Spleen (tissue), 11 donors: ENCODE data around the gene CCNY. TPM values are rescaled to one million over a fixed set of nuclear protein-coding genes. Genes with fewer than 3 reads are reported as not detected.

Experiments used
- DNase-seq: peaks from one replicate; pipeline ENCODE4 v3.0.0-alpha.2; 2020
- H3K27ac ChIP-seq, 8 donors: fragments of 200-600 bp; sonication (generic) in 7 of 8; 1 replicate in 4 of 8; 2 replicates in 4 of 8; pipeline versions ENCODE4 v1.5.0 to v1.8.0; 2016 to 2021; ENCODE audit warnings: inconsistent platforms in 4 of 8, mild to moderate bottlenecking in 4 of 8, moderate library complexity in 1 of 8
- H3K27me3 ChIP-seq, 7 donors: fragments of 200-600 bp; sonication (generic) in 6 of 7; replicated peaks in 1 of 7; 1 replicate in 4 of 7; 2 replicates in 3 of 7; pipeline versions ENCODE4 v1.5.0 to v1.8.0; 2016 to 2021; ENCODE audit warnings: inconsistent platforms in 3 of 7, mild to moderate bottlenecking in 1 of 7
- H3K36me3 ChIP-seq, 6 donors: fragments of 200-600 bp; sonication (generic) in 5 of 6; 1 replicate in 4 of 6; 2 replicates in 2 of 6; pipeline versions ENCODE4 v1.5.0 to v1.8.0; 2016 to 2021; ENCODE audit warnings: inconsistent platforms in 2 of 6
- H3K4me1 ChIP-seq, 6 donors: fragments of 200-600 bp; sonication (generic) in 5 of 6; 1 replicate in 3 of 6; 2 replicates in 3 of 6; pipeline versions ENCODE4 v1.5.0 to v1.8.0; 2016 to 2021; ENCODE audit warnings: inconsistent platforms in 3 of 6
- H3K4me3 ChIP-seq, 8 donors: fragments of 200-600 bp; sonication (generic) in 7 of 8; 1 replicate in 4 of 8; 2 replicates in 4 of 8; pipeline versions ENCODE4 v1.5.0 to v1.8.0; 2016 to 2021; ENCODE audit warnings: inconsistent platforms in 4 of 8, mild to moderate bottlenecking in 4 of 8, moderate library complexity in 2 of 8
- H3K9me3 ChIP-seq, 8 donors: fragments of 200-600 bp; sonication (generic) in 7 of 8; 1 replicate in 4 of 8; 2 replicates in 4 of 8; pipeline versions ENCODE4 v1.5.0 to v1.8.0; 2016 to 2021; ENCODE audit warnings: inconsistent platforms in 4 of 8
- CTCF ChIP-seq, 11 experiments: fragments of 200-600 bp in 7 of 11; fragments of 450-650 bp in 4 of 11; sonication (generic) in 4 of 11; IDR thresholded peaks in 8 of 11; conservative IDR thresholded peaks in 3 of 11; 1 replicate in 7 of 11; 2 replicates in 4 of 11; pipeline versions ENCODE4 v1.4.0 to v1.8.0; 2016 to 2021; ENCODE audit warnings: antibody characterized with exemption in 11 of 11, inconsistent platforms in 4 of 11, mild to moderate bottlenecking in 1 of 11
- POLR2A ChIP-seq, 3 donors: fragments of 450-650 bp; IDR thresholded peaks; one replicate each; pipeline ENCODE4 v1.5.1; 2017; ENCODE audit warnings: antibody characterized with exemption in 3 of 3, mild to moderate bottlenecking in 1 of 3
- POLR2AphosphoS5 ChIP-seq, 3 donors: sonication (generic); formaldehyde crosslinking; IDR thresholded peaks; one replicate each; pipeline ENCODE4 v1.5.1; 2017; ENCODE audit warnings: antibody characterized with exemption in 3 of 3
- WGBS, 5 donors: extraction: QIAGEN DNeasy Blood & Tissue Kit in 3 of 5; methylation state at CpG; one replicate each; pipeline versions ENCODE4 v1.1.5 to v1.1.7; 2013 to 2018; 5-methylcytosine and 5-hydroxymethylcytosine counted together
- intact Hi-C: fragments of 100-400 bp; cut with DNase I; formaldehyde crosslinking; loops from one replicate; pipeline ENCODE4 v1.15.0; 2023; ENCODE audit warnings: low total_unique reads
- polyA plus RNA-seq, 3 donors: library from polyadenylated mRNA; stranded (reverse); fragments of 200-250 nt; gene quantifications; one replicate each; pipeline ENCODE4 v1.2.1, GENCODE V29; 2013
- total RNA-seq, 7 donors: library from RNA; depleted of rRNA in 3 of 7; stranded (reverse); fragments of >200 nt in 3 of 7; fragmentation: NEBNext Ultra II Directional in 4 of 7; extraction: Animal tissue kit (Norgen Biotek cat#: 25700) in 4 of 7; gene quantifications; one replicate each; pipeline versions ENCODE4 v1.1.0 to v1.2.1, GENCODE V29; 2016 to 2021
- donor health status: healthy with polysubstance abuse.
- donor health status: DM: no; HTN: no; CAD: no; lungs with moderate emphysema.
- donor health status: DM: no; HTN: no; CAD: no.
- donor health status: Bipolar disorder and iron deficiency.
- donor health status: healthy.
- donor health status: DM: no; HTN: no; CAD: no.
- donor health status: DM: yes; HTN: yes; CAD: no.

Gene CCNY
- total and polyA plus RNA-seq, 10 donors, result 21.1 to 83.1 (median 52.1) TPM

- TF ChIP-seq POLR2AphosphoS5 (IDR thresholded peaks at IDR 0.05) (peak in 2 of 3 donors; percentile 23 to 57), POLR2A (IDR thresholded peaks at IDR 0.05) (no peak)
- H3K4me3 ChIP-seq, result peak overlapping the region; percentile 85 to 98 (median 92)
- peaks cover 0 to under 1% (median 0%) of the 10 kb centered on the region in 6 donors for H3K36me3 ChIP-seq
- H3K27me3 ChIP-seq, result no peaks in the 10 kb centered on the region
- WGBS, 5 donors, result 1 to 3% (median 1%) methylated on average over 34 to 88 of the region's 88 CpGs
- no peaks in the 10 kb centered on the region for H3K9me3 ChIP-seq
- peaks cover 34 to 91% (median 75%) of the 10 kb centered on the region in 6 donors for H3K4me1 ChIP-seq
- peak overlapping the region in 7 of 8 donors; percentile 51 to 93 (median 82) for H3K27ac ChIP-seq
- intact Hi-C loops, result no loop called here
- peak; percentile 91 for DNase-seq
Measured at GRCh38 chr10:35336921-35337823, 863 bp downstream of the CCNY start.

- 47 to 74% (median 67%) methylated on average over 2 of the region's 2 CpGs for WGBS, 5 donors
- intact Hi-C loops, result no loop called here
- H3K9me3 ChIP-seq, result no peaks in the 10 kb centered on the region
- H3K27ac ChIP-seq, result no peak overlapping the region
- H3K4me3 ChIP-seq, result no peak overlapping the region
- DNase-seq, result no peak
- no peaks in the 10 kb centered on the region for H3K27me3 ChIP-seq
- H3K4me1 ChIP-seq, result peaks cover 27 to 83% (median 65%) of the 10 kb centered on the region in 6 donors
- peaks cover 0 to 6% (median 0%) of the 10 kb centered on the region in 6 donors for H3K36me3 ChIP-seq
- TF ChIP-seq POLR2A (IDR thresholded peaks at IDR 0.05) (no peak), POLR2AphosphoS5 (IDR thresholded peaks at IDR 0.05) (no peak), CTCF (IDR thresholded peaks at IDR 0.05 in 8 of 11, conservative IDR thresholded peaks at IDR 0.05 in 3 of 11) (no peak)
Measured at GRCh38 chr10:35339942-35340341, 3.6 kb downstream of the CCNY start.

GRCh38 chr10:35340975-35341374, 4.7 kb downstream of the CCNY start:
- Histone ChIP-seq H3K36me3 (peaks cover 0 to 6% (median 0%) of the 10 kb centered on the region in 6 donors), H3K4me1 (peaks cover 21 to 83% (median 65%) of the 10 kb centered on the region in 6 donors), H3K4me3 (no peak overlapping the region), H3K27ac (peak overlapping the region in 5 of 8 donors; percentile 4 to 57 (median 42)), H3K27me3 (no peaks in the 10 kb centered on the region), H3K9me3 (no peaks in the 10 kb centered on the region)
- no peak for DNase-seq
- intact Hi-C loops, result no loop called here
- TF ChIP-seq CTCF (IDR thresholded peaks at IDR 0.05 in 8 of 11, conservative IDR thresholded peaks at IDR 0.05 in 3 of 11) (no peak), POLR2A (IDR thresholded peaks at IDR 0.05) (no peak), POLR2AphosphoS5 (IDR thresholded peaks at IDR 0.05) (no peak)
- 24 to 40% (median 28%) methylated on average over 6 of the region's 6 CpGs for WGBS, 5 donors

GRCh38 chr10:35341521-35341920, 5.2 kb downstream of the CCNY start:
- H3K9me3 ChIP-seq, result no peaks in the 10 kb centered on the region
- peaks cover 0 to 6% (median 0%) of the 10 kb centered on the region in 6 donors for H3K36me3 ChIP-seq
- TF ChIP-seq POLR2AphosphoS5 (IDR thresholded peaks at IDR 0.05), result no peak
- TF ChIP-seq CTCF (IDR thresholded peaks at IDR 0.05 in 8 of 11, conservative IDR thresholded peaks at IDR 0.05 in 3 of 11), result no peak
- TF ChIP-seq POLR2A (IDR thresholded peaks at IDR 0.05), result no peak
- peak overlapping the region in 7 of 8 donors; percentile 2 to 57 (median 42) for H3K27ac ChIP-seq
- intact Hi-C loops, result no loop called here
- no peak overlapping the region for H3K4me3 ChIP-seq
- H3K4me1 ChIP-seq, result peaks cover 21 to 89% (median 70%) of the 10 kb centered on the region in 6 donors
- no peaks in the 10 kb centered on the region for H3K27me3 ChIP-seq
- DNase-seq, result no peak
- 29 to 48% (median 37%) methylated on average over 4 of the region's 4 CpGs for WGBS, 5 donors
